Thyroid gland (tissue), 4 donors: Measurements from ENCODE around the gene LRCH3.

ENCODE experiments used
- POLR2A ChIP-seq, 2 donors: fragments of 450-650 bp; IDR thresholded peaks; one replicate each; pipeline ENCODE4 v1.6.1; 2017; ENCODE audit warnings: antibody characterized with exemption in 2 of 2, mild to moderate bottlenecking in 2 of 2, moderate library complexity in 1 of 2
- TF ChIP-seq, protein P1 (sequence below), 6 experiments: fragments of 200-600 bp in 3 of 6; fragments of 450-650 bp in 3 of 6; sonication (generic) in 3 of 6; IDR thresholded peaks; one replicate each; pipeline ENCODE4 v1.5.1; 2016 to 2019; ENCODE audit warnings: antibody characterized with exemption in 6 of 6, mild to moderate bottlenecking in 2 of 6, inconsistent platforms in 1 of 6, moderate library complexity in 1 of 6

DNA sequence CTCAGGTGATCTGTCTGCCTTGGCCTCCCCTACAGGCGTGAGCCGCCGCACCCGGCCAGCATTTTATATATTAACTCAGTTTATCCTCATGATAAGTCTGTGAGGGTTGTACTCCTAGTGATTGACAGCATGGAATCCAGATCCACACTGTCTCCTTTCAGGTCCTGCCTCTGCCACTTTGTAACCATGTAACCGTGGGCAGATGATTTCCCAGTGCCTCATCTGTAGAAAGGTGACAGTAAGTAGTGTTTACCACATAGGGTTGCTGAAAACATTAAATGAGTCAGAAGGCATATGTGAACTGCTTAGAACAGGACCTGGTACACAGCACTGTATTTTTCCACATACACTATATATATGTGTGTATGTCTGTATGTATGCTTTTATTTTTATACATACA is 38.9 kb upstream of the LRCH3 start:
- TF ChIP-seq, protein P1, sequence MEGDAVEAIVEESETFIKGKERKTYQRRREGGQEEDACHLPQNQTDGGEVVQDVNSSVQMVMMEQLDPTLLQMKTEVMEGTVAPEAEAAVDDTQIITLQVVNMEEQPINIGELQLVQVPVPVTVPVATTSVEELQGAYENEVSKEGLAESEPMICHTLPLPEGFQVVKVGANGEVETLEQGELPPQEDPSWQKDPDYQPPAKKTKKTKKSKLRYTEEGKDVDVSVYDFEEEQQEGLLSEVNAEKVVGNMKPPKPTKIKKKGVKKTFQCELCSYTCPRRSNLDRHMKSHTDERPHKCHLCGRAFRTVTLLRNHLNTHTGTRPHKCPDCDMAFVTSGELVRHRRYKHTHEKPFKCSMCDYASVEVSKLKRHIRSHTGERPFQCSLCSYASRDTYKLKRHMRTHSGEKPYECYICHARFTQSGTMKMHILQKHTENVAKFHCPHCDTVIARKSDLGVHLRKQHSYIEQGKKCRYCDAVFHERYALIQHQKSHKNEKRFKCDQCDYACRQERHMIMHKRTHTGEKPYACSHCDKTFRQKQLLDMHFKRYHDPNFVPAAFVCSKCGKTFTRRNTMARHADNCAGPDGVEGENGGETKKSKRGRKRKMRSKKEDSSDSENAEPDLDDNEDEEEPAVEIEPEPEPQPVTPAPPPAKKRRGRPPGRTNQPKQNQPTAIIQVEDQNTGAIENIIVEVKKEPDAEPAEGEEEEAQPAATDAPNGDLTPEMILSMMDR (IDR thresholded peaks at IDR 0.05), result no peak
- no peak for TF ChIP-seq POLR2A (IDR thresholded peaks at IDR 0.05)
